Trophoblast cell (in vitro differentiated cells and primary cell): Measurements from ENCODE around the gene ZNF30.

Experiments used
- DNase-seq, 2 donors: peaks; one replicate each; pipeline ENCODE4 v3.0.0-alpha.2; 2016
- H2AFZ ChIP-seq: 2 replicates; pipeline ENCODE4 v1.6.1; 2013; ENCODE audit warnings: low read length, moderate library complexity, mild to moderate bottlenecking; ENCODE audit not compliant: insufficient read depth, poor library complexity
- H2AK5ac ChIP-seq: 2 replicates; pipeline ENCODE4 v1.6.1; 2013; ENCODE audit warnings: mild to moderate bottlenecking, low read length
- H2BK120ac ChIP-seq: 2 replicates; pipeline ENCODE4 v1.6.1; 2013; ENCODE audit warnings: low read length, mild to moderate bottlenecking, moderate library complexity; ENCODE audit not compliant: insufficient read depth, poor library complexity
- H2BK12ac ChIP-seq: 2 replicates; pipeline ENCODE4 v1.6.1; 2013; ENCODE audit warnings: mild to moderate bottlenecking, low read length, moderate library complexity
- H2BK5ac ChIP-seq: 2 replicates; pipeline ENCODE4 v1.6.1; 2013; ENCODE audit warnings: low read length, low read depth, moderate library complexity, mild to moderate bottlenecking; ENCODE audit not compliant: poor library complexity
- H3K14ac ChIP-seq: 2 replicates; pipeline ENCODE4 v1.6.1; 2013; ENCODE audit warnings: mild to moderate bottlenecking, low read length
- H3K18ac ChIP-seq: 2 replicates; pipeline ENCODE4 v1.6.1; 2013; ENCODE audit warnings: mild to moderate bottlenecking, low read length
- H3K23ac ChIP-seq: 2 replicates; pipeline ENCODE4 v1.6.1; 2013; ENCODE audit warnings: low read length
- H3K27ac ChIP-seq: 2 replicates; pipeline ENCODE4 v1.5.1; 2013; ENCODE audit warnings: low read depth, mild to moderate bottlenecking, inconsistent platforms, low read length, moderate library complexity
- H3K27me3 ChIP-seq: 2 replicates; pipeline ENCODE4 v1.6.1; 2013; ENCODE audit warnings: inconsistent platforms, mild to moderate bottlenecking, low read length, moderate library complexity; ENCODE audit not compliant: insufficient read depth
- H3K36me3 ChIP-seq, 2 experiments: 1 replicate in 1 of 2; 2 replicates in 1 of 2; pipeline ENCODE4 v1.6.1; 2013; ENCODE audit warnings: low read length in 2 of 2, mild to moderate bottlenecking in 2 of 2, moderate library complexity in 1 of 2; ENCODE audit not compliant: insufficient read depth in 2 of 2, control insufficient read depth in 1 of 2
- H3K4ac ChIP-seq: 2 replicates; pipeline ENCODE4 v1.6.1; 2013; ENCODE audit warnings: low read depth, mild to moderate bottlenecking, low read length, moderate library complexity
- H3K4me1 ChIP-seq, 2 experiments: 1 replicate in 1 of 2; 2 replicates in 1 of 2; pipeline ENCODE4 v1.6.1; 2013; ENCODE audit warnings: low read length in 2 of 2, mild to moderate bottlenecking in 2 of 2, moderate library complexity in 1 of 2; ENCODE audit not compliant: insufficient read depth in 2 of 2, control insufficient read depth in 1 of 2
- H3K4me2 ChIP-seq: 2 replicates; pipeline ENCODE4 v1.6.1; 2013; ENCODE audit warnings: inconsistent platforms, mild to moderate bottlenecking, low read length, moderate library complexity
- H3K4me3 ChIP-seq: 2 replicates; pipeline ENCODE4 v1.5.1; 2013; ENCODE audit warnings: mild to moderate bottlenecking, low read depth, low read length, inconsistent platforms
- H3K79me1 ChIP-seq: one replicate; pipeline ENCODE4 v1.6.1; 2013; ENCODE audit warnings: low read length
- H3K79me2 ChIP-seq: 2 replicates; pipeline ENCODE4 v1.6.1; 2013; ENCODE audit warnings: low read length, mild to moderate bottlenecking; ENCODE audit not compliant: control insufficient read depth, insufficient read depth, poor library complexity
- H3K9ac ChIP-seq: 2 replicates; pipeline ENCODE4 v1.6.1; 2013; ENCODE audit warnings: mild to moderate bottlenecking, low read length
- H3K9me3 ChIP-seq: 2 replicates; pipeline ENCODE4 v1.6.1; 2013; ENCODE audit warnings: low read depth, mild to moderate bottlenecking, control low read depth, inconsistent platforms, low read length; ENCODE audit not compliant: insufficient read depth
- H4K12ac ChIP-seq: 2 replicates; pipeline ENCODE4 v1.6.1; 2013; ENCODE audit warnings: low read depth, mild to moderate bottlenecking, low read length, moderate library complexity
- H4K8ac ChIP-seq: 2 replicates; pipeline ENCODE4 v1.6.1; 2013; ENCODE audit warnings: low read depth, mild to moderate bottlenecking, low read length, moderate library complexity
- H4K91ac ChIP-seq: one replicate; pipeline ENCODE4 v1.6.1; 2013; ENCODE audit warnings: low read depth, mild to moderate bottlenecking, low read length, moderate library complexity
- WGBS: extraction: QIAGEN DNeasy Blood & Tissue Kit; methylation state at CpG from one replicate; pipeline ENCODE4 v1.1.7; 2013; ENCODE audit warnings: missing lambda C conversion rate; ENCODE audit not compliant: insufficient read length, insufficient coverage; ENCODE audit errors: extremely low coverage; 5-methylcytosine and 5-hydroxymethylcytosine counted together

ZNF30 gene

GRCh38 chr19:34982275-34982674 is 55.6 kb downstream of the ZNF30 start:
- no peak overlapping the region for H3K4me3 ChIP-seq
- H3K36me3 ChIP-seq, result no peaks in the 10 kb centered on the region
- no peak overlapping the region for H3K4me2 ChIP-seq
- no peak overlapping the region for H2BK120ac ChIP-seq
- no CpG with 5 or more reads among the region's 5 CpGs for WGBS
- H3K18ac ChIP-seq, result no peak overlapping the region
- no peaks in the 10 kb centered on the region for H3K27me3 ChIP-seq
- H3K27ac ChIP-seq, result no peak overlapping the region
- no peak overlapping the region for H2AFZ ChIP-seq
- H3K4me1 ChIP-seq, result no peaks in the 10 kb centered on the region
- no peak overlapping the region for H2AK5ac ChIP-seq
- H3K14ac ChIP-seq, result no peak overlapping the region
- H2BK12ac ChIP-seq, result no peak overlapping the region
- no peak for DNase-seq
- no peak overlapping the region for H4K91ac ChIP-seq
- H3K9me3 ChIP-seq, result no peaks in the 10 kb centered on the region
- no peaks in the 10 kb centered on the region for H3K79me1 ChIP-seq
- H3K79me2 ChIP-seq, result no peaks in the 10 kb centered on the region
- H4K8ac ChIP-seq, result no peak overlapping the region
- H3K23ac ChIP-seq, result no peak overlapping the region
- H4K12ac ChIP-seq, result no peak overlapping the region
- H3K4ac ChIP-seq, result no peak overlapping the region
- no peak overlapping the region for H3K9ac ChIP-seq
- no peak overlapping the region for H2BK5ac ChIP-seq

GRCh38 chr19:34983786-34984185 is 57.1 kb downstream of the ZNF30 start:
- H2BK120ac ChIP-seq, result no peak overlapping the region
- no peaks in the 10 kb centered on the region for H3K79me1 ChIP-seq
- H2AFZ ChIP-seq, result no peak overlapping the region
- H3K79me2 ChIP-seq, result no peaks in the 10 kb centered on the region
- no peak overlapping the region for H2BK5ac ChIP-seq
- H3K18ac ChIP-seq, result no peak overlapping the region
- H3K14ac ChIP-seq, result no peak overlapping the region
- H2AK5ac ChIP-seq, result no peak overlapping the region
- no peak overlapping the region for H3K23ac ChIP-seq
- no peak overlapping the region for H3K27ac ChIP-seq
- H3K4ac ChIP-seq, result no peak overlapping the region
- no peak overlapping the region for H4K8ac ChIP-seq
- no peak overlapping the region for H4K12ac ChIP-seq
- no peak for DNase-seq
- H2BK12ac ChIP-seq, result no peak overlapping the region
- H3K4me3 ChIP-seq, result no peak overlapping the region
- H4K91ac ChIP-seq, result no peak overlapping the region
- H3K4me1 ChIP-seq, result no peaks in the 10 kb centered on the region
- H3K27me3 ChIP-seq, result no peaks in the 10 kb centered on the region
- no peak overlapping the region for H3K9ac ChIP-seq
- WGBS, result no CpG with 5 or more reads among the region's 4 CpGs
- no peaks in the 10 kb centered on the region for H3K36me3 ChIP-seq
- no peaks in the 10 kb centered on the region for H3K9me3 ChIP-seq
- H3K4me2 ChIP-seq, result no peak overlapping the region

GRCh38 chr19:34984287-34984686 is 57.6 kb downstream of the ZNF30 start:
- Histone ChIP-seq H3K23ac (no peak overlapping the region), H2BK12ac (no peak overlapping the region), H4K12ac (no peak overlapping the region), H2BK120ac (no peak overlapping the region), H3K27me3 (no peaks in the 10 kb centered on the region), H2AFZ (no peak overlapping the region), H3K9ac (no peak overlapping the region), H3K4ac (no peak overlapping the region), H3K18ac (no peak overlapping the region), H3K27ac (no peak overlapping the region), H4K91ac (no peak overlapping the region), H3K9me3 (no peaks in the 10 kb centered on the region), H3K4me1 (no peaks in the 10 kb centered on the region), H2BK5ac (no peak overlapping the region), H3K79me1 (no peaks in the 10 kb centered on the region), H3K4me2 (no peak overlapping the region), H3K36me3 (no peaks in the 10 kb centered on the region), H3K79me2 (no peaks in the 10 kb centered on the region), H3K14ac (no peak overlapping the region), H3K4me3 (no peak overlapping the region), H2AK5ac (no peak overlapping the region), H4K8ac (no peak overlapping the region)
- no CpG with 5 or more reads among the region's 3 CpGs for WGBS
- no peak for DNase-seq

GRCh38 chr19:34985249-34986022 is 58.7 kb downstream of the ZNF30 start:
- no CpG with 5 or more reads among the region's 7 CpGs for WGBS
- Histone ChIP-seq H2AFZ (no peak overlapping the region), H3K79me1 (no peaks in the 10 kb centered on the region), H3K79me2 (no peaks in the 10 kb centered on the region), H3K4me1 (no peaks in the 10 kb centered on the region), H3K4ac (no peak overlapping the region), H3K14ac (no peak overlapping the region), H2BK12ac (no peak overlapping the region), H2BK5ac (no peak overlapping the region), H4K91ac (no peak overlapping the region), H2AK5ac (no peak overlapping the region), H3K9ac (no peak overlapping the region), H3K18ac (no peak overlapping the region), H3K36me3 (no peaks in the 10 kb centered on the region), H3K9me3 (no peaks in the 10 kb centered on the region), H2BK120ac (no peak overlapping the region), H3K4me3 (no peak overlapping the region), H3K4me2 (no peak overlapping the region), H3K23ac (no peak overlapping the region), H4K8ac (no peak overlapping the region), H3K27ac (no peak overlapping the region), H3K27me3 (no peaks in the 10 kb centered on the region), H4K12ac (no peak overlapping the region)
- no peak for DNase-seq
